ENCODE results near the gene METAP1D.
A peak's percentile ranks its signal among the peaks of the same experiment; 100 is the strongest.

DNA sequence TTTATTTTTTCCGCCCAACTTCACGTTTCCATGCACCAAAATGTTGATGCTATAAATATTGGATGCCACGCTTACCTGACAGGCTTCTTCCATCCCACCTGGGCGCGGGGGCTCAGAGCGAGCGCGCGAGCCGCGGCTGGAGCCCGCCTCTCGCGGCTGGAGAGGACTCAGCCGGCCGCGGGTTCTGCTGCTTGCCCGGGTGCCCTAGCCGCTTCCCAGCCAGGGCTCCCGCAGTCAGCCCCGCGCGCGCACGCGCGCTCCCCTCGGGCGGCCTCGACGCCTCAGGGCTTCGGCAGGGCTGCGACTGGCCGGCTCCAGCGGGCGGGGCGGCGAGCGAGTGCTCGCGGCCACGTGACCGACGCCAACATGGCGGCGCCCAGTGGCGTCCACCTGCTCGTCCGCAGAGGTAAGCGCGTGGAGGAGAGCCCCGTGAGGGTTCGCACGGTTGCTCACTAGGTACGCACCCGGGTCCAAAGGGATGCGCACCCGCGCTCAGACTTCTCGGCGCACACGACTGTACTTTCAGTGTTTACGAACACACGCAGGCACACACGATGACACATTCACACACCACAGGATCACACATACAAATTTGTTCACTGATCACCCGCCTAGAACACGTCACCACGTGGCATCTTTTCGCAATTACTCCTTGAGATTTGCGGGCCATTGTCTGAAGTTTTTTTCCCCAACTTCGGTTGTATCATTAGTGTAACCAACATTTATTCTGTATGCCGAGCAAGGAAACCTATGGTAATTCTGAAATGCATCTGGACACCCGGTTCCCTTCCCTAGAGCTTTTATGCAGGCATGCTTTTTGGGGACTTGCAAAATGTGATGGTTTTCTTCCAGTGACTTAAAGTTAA is at the start of gene METAP1D:
- TF ChIP-seq POLR2AphosphoS5 (IDR thresholded peaks at IDR 0.05; ENCODE audit: borderline replicate concordance, low read depth, low read length) (peak; percentile 91), EZH2 (IDR thresholded peaks at IDR 0.05) (no peak)

All from SK-N-MC (cell line).